Dermis microvascular lymphatic vessel endothelial cell (primary cell): ENCODE measurements around the gene RBP5. TPM values are rescaled to one million over a fixed set of nuclear protein-coding genes. Genes with fewer than 3 reads are reported as not detected.

Source experiments
- DNase-seq, 2 donors: peaks; one replicate each; pipeline versions ENCODE4 v3.0.0 to v3.0.0-alpha.2; 2010; ENCODE audit warnings: low read depth in 2 of 2
- total RNA-seq: library from RNA; depleted of rRNA; stranded (reverse); fragments of >200 nt; gene quantifications from 2 replicates; pipeline ENCODE4 v1.2.1, GENCODE V29; 2014

Gene RBP5
- total RNA-seq, 1 donor from 2014 or later = 0.26 TPM

GRCh38 chr12:7102582-7102981 lies 26.1 kb downstream of the RBP5 start:
- no peak for DNase-seq

- DNase-seq = no peak
Measured at GRCh38 chr12:7101694-7102131, 27.0 kb downstream of the RBP5 start.

GRCh38 chr12:7101047-7101693 lies 27.5 kb downstream of the RBP5 start:
- DNase-seq = no peak

GRCh38 chr12:7100239-7100638 lies 28.4 kb downstream of the RBP5 start:
- no peak for DNase-seq

- no peak for DNase-seq
Measured at GRCh38 chr12:7099290-7099996, 29.2 kb downstream of the RBP5 start.

GRCh38 chr12:7096979-7097378 lies 31.7 kb downstream of the RBP5 start:
- no peak for DNase-seq

- no peak for DNase-seq
Measured at GRCh38 chr12:7096006-7096932, 32.4 kb downstream of the RBP5 start.

GRCh38 chr12:7093892-7094291 lies 34.8 kb downstream of the RBP5 start:
- DNase-seq = no peak

GRCh38 chr12:7093486-7093885 lies 35.2 kb downstream of the RBP5 start:
- DNase-seq = no peak

GRCh38 chr12:7092986-7093460 lies 35.7 kb downstream of the RBP5 start:
- DNase-seq = no peak

- peak; percentile 14 to 41 for DNase-seq
Measured at GRCh38 chr12:7092229-7092985, 36.3 kb downstream of the RBP5 start, which contains the start of gene C1R. Gene C1R (minus strand): TSS chr12:7092445. CDS start chr12:7092388, 57 bp downstream.

GRCh38 chr12:7091660-7092228 lies 36.9 kb downstream of the RBP5 start:
- no peak for DNase-seq

- no peak for DNase-seq
Measured at GRCh38 chr12:7091171-7091570, 37.5 kb downstream of the RBP5 start.

- DNase-seq = no peak
Measured at GRCh38 chr12:7090222-7090998, 38.3 kb downstream of the RBP5 start.

- no peak for DNase-seq
Measured at GRCh38 chr12:7089196-7089871, 39.4 kb downstream of the RBP5 start.

GRCh38 chr12:7083125-7083524 lies 45.6 kb downstream of the RBP5 start:
- DNase-seq = no peak

- DNase-seq = no peak
Measured at GRCh38 chr12:7081037-7081436, 47.7 kb downstream of the RBP5 start.

- no peak for DNase-seq
Measured at GRCh38 chr12:7079826-7080125, 48.9 kb downstream of the RBP5 start.

GRCh38 chr12:7078163-7078562 lies 50.5 kb downstream of the RBP5 start:
- DNase-seq = no peak

- DNase-seq = no peak
Measured at GRCh38 chr12:7076493-7076892, 52.2 kb downstream of the RBP5 start.
